ENCODE measurements around the gene CA5A. TPM values are rescaled to one million over a fixed set of nuclear protein-coding genes. Genes with fewer than 3 reads are reported as not detected.

Gene CA5A
- total RNA-seq, 2 experiments from 2014 or later: not detected

GRCh38 chr16:87846705-87847466, 89.4 kb downstream of the CA5A start:
- TF ChIP-seq CTCF (IDR thresholded peaks at IDR 0.05): no peak
- no peaks in the 10 kb centered on the region for H3K27me3 Mint-ChIP-seq
- H3K4me3 Mint-ChIP-seq: no peak overlapping the region
- peaks cover 10% of the 10 kb centered on the region for H3K36me3 Mint-ChIP-seq (ENCODE audit: low read depth)
- no peaks in the 10 kb centered on the region for H3K27me3 ChIP-seq (ENCODE audit: control insufficient read depth in 1 of 2, insufficient read depth in 2 of 2, low read length in 2 of 2)
- intact Hi-C loops (cut with DNase I, micrococcal nuclease): no loop called here
- ATAC-seq (ENCODE audit: poor library complexity): no peak
- H3K27ac Mint-ChIP-seq: no peak overlapping the region
- H3K27ac ChIP-seq (ENCODE audit: low read depth in 1 of 2, low read length in 2 of 2): no peak overlapping the region
- no peak overlapping the region for H3K4me3 ChIP-seq (ENCODE audit: low read length)
- peaks cover 6% of the 10 kb centered on the region for H3K4me1 Mint-ChIP-seq (ENCODE audit: low read depth)
- H3K4me1 ChIP-seq (ENCODE audit: insufficient read depth, low read length): peaks cover 19% of the 10 kb centered on the region
- H3K9me3 ChIP-seq (ENCODE audit: control insufficient read depth in 1 of 2, insufficient read depth in 1 of 2, low read length in 2 of 2): no peaks in the 10 kb centered on the region
- no peak for DNase-seq
- ChIA-PET POLR2A (interaction anchor here (1.0 kb wide), 1 partner anchor 22 kb away, joined by 4 read pairs; the partner anchor contains the start of gene SLC7A5), CTCF (interaction anchor here (1.2 to 1.9 kb wide), 2 partner anchors 25 to 68 kb away, joined by 4 to 9 read pairs; no protein-coding TSS in a partner anchor)
- H3K36me3 ChIP-seq (ENCODE audit: insufficient read depth, low read length): peaks cover 17% of the 10 kb centered on the region
- no peaks in the 10 kb centered on the region for H3K9me3 Mint-ChIP-seq

GRCh38 chr16:87845807-87846619, 90.3 kb downstream of the CA5A start:
- H3K9me3 Mint-ChIP-seq: no peaks in the 10 kb centered on the region
- intact Hi-C loops (cut with DNase I, micrococcal nuclease): loop anchor here in 1 of 2 experiments (2.0 kb wide), 1 partner anchor 25 kb away; no protein-coding TSS in a partner anchor
- peaks cover 6% of the 10 kb centered on the region for H3K4me1 Mint-ChIP-seq (ENCODE audit: low read depth)
- no peak for ATAC-seq (ENCODE audit: poor library complexity)
- peaks cover 9% of the 10 kb centered on the region for H3K36me3 Mint-ChIP-seq (ENCODE audit: low read depth)
- H3K4me3 Mint-ChIP-seq: no peak overlapping the region
- no peak overlapping the region for H3K27ac ChIP-seq (ENCODE audit: low read depth in 1 of 2, low read length in 2 of 2)
- no peak overlapping the region for H3K27ac Mint-ChIP-seq
- no peak overlapping the region for H3K4me3 ChIP-seq (ENCODE audit: low read length)
- no peak for TF ChIP-seq CTCF (IDR thresholded peaks at IDR 0.05)
- peaks cover 14% of the 10 kb centered on the region for H3K36me3 ChIP-seq (ENCODE audit: insufficient read depth, low read length)
- DNase-seq: no peak
- no peaks in the 10 kb centered on the region for H3K9me3 ChIP-seq (ENCODE audit: control insufficient read depth in 1 of 2, insufficient read depth in 1 of 2, low read length in 2 of 2)
- no peaks in the 10 kb centered on the region for H3K27me3 Mint-ChIP-seq
- H3K4me1 ChIP-seq (ENCODE audit: insufficient read depth, low read length): peaks cover 19% of the 10 kb centered on the region
- CTCF ChIA-PET: interaction anchor here (1.9 to 2.1 kb wide), 2 partner anchors 25 to 67 kb away, joined by 7 to 9 read pairs; no protein-coding TSS in a partner anchor
- POLR2A ChIA-PET: interaction anchor here (1.0 kb wide), 1 partner anchor 23 kb away, joined by 4 read pairs; the partner anchor contains the start of gene SLC7A5
- H3K27me3 ChIP-seq (ENCODE audit: control insufficient read depth in 1 of 2, insufficient read depth in 2 of 2, low read length in 2 of 2): no peaks in the 10 kb centered on the region

GRCh38 chr16:87845213-87845612, 91.1 kb downstream of the CA5A start:
- peaks cover 9% of the 10 kb centered on the region for H3K36me3 ChIP-seq (ENCODE audit: insufficient read depth, low read length)
- H3K4me3 ChIP-seq (ENCODE audit: low read length): no peak overlapping the region
- DNase-seq (no peak), ATAC-seq (ENCODE audit: poor library complexity) (peak; percentile 18)
- ChIA-PET CTCF (interaction anchor here (2.1 kb wide), 1 partner anchor 66 kb away, joined by 7 read pairs; no protein-coding TSS in a partner anchor), POLR2A (no interaction called here)
- H3K4me1 ChIP-seq (ENCODE audit: insufficient read depth, low read length): peaks cover 14% of the 10 kb centered on the region
- no peaks in the 10 kb centered on the region for H3K27me3 ChIP-seq (ENCODE audit: control insufficient read depth in 1 of 2, insufficient read depth in 2 of 2, low read length in 2 of 2)
- intact Hi-C loops (cut with DNase I, micrococcal nuclease): loop anchor here in 1 of 2 experiments (2.0 kb wide), 1 partner anchor 24 kb away; no protein-coding TSS in a partner anchor
- H3K4me1 Mint-ChIP-seq (ENCODE audit: low read depth): peaks cover 6% of the 10 kb centered on the region
- no peak for TF ChIP-seq CTCF (IDR thresholded peaks at IDR 0.05)
- H3K27ac ChIP-seq (ENCODE audit: low read depth in 1 of 2, low read length in 2 of 2): no peak overlapping the region
- no peak overlapping the region for H3K27ac Mint-ChIP-seq
- no peaks in the 10 kb centered on the region for H3K9me3 Mint-ChIP-seq
- peaks cover 6% of the 10 kb centered on the region for H3K36me3 Mint-ChIP-seq (ENCODE audit: low read depth)
- no peaks in the 10 kb centered on the region for H3K9me3 ChIP-seq (ENCODE audit: control insufficient read depth in 1 of 2, insufficient read depth in 1 of 2, low read length in 2 of 2)
- H3K4me3 Mint-ChIP-seq: no peak overlapping the region
- H3K27me3 Mint-ChIP-seq: no peaks in the 10 kb centered on the region

Measured in CD4-positive, alpha-beta T cell (primary cell).